Measurements from ENCODE around the gene GBGT1. TPM values are rescaled to one million over a fixed set of nuclear protein-coding genes. Genes with fewer than 3 reads are reported as not detected.

The GBGT1 gene
- total and polyA plus RNA-seq, 2 experiments from 2014 or later = 3.7 to 22.4 TPM

DNA sequence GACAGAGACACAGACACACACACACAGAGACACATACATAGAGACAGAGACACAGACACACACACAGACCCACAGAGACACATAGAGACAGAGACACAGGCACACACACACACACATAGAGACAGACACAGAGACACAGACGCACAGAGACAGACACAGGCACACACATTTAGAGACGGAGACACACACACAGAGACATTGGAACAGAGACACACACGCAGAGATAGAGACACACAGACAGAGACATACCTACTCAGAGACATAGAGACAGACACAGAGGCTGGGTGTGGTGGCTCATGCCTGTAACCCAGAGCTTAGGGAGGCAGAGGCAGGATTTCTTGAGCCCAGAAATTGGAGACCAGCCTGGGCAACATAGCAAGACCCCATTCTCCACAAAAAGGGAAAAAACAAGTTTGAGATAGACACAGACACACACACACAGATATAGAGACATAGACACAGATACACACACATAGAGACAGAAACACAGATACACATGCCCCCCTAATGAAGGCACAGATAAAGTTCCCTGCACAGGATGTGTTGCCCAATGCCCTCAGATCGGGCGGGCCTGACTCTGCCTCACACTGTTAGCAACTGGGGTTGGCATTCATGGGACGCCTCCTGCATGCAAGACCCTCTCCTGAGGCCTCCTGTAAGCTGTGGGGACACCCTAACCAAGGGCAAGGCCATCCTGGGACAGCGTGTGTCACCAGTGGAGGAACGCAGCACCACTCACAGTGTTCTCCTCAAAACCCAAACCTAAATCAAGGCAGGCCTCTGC, 39.4 kb downstream of the GBGT1 start (continued):
- TF ChIP-seq, protein P1, sequence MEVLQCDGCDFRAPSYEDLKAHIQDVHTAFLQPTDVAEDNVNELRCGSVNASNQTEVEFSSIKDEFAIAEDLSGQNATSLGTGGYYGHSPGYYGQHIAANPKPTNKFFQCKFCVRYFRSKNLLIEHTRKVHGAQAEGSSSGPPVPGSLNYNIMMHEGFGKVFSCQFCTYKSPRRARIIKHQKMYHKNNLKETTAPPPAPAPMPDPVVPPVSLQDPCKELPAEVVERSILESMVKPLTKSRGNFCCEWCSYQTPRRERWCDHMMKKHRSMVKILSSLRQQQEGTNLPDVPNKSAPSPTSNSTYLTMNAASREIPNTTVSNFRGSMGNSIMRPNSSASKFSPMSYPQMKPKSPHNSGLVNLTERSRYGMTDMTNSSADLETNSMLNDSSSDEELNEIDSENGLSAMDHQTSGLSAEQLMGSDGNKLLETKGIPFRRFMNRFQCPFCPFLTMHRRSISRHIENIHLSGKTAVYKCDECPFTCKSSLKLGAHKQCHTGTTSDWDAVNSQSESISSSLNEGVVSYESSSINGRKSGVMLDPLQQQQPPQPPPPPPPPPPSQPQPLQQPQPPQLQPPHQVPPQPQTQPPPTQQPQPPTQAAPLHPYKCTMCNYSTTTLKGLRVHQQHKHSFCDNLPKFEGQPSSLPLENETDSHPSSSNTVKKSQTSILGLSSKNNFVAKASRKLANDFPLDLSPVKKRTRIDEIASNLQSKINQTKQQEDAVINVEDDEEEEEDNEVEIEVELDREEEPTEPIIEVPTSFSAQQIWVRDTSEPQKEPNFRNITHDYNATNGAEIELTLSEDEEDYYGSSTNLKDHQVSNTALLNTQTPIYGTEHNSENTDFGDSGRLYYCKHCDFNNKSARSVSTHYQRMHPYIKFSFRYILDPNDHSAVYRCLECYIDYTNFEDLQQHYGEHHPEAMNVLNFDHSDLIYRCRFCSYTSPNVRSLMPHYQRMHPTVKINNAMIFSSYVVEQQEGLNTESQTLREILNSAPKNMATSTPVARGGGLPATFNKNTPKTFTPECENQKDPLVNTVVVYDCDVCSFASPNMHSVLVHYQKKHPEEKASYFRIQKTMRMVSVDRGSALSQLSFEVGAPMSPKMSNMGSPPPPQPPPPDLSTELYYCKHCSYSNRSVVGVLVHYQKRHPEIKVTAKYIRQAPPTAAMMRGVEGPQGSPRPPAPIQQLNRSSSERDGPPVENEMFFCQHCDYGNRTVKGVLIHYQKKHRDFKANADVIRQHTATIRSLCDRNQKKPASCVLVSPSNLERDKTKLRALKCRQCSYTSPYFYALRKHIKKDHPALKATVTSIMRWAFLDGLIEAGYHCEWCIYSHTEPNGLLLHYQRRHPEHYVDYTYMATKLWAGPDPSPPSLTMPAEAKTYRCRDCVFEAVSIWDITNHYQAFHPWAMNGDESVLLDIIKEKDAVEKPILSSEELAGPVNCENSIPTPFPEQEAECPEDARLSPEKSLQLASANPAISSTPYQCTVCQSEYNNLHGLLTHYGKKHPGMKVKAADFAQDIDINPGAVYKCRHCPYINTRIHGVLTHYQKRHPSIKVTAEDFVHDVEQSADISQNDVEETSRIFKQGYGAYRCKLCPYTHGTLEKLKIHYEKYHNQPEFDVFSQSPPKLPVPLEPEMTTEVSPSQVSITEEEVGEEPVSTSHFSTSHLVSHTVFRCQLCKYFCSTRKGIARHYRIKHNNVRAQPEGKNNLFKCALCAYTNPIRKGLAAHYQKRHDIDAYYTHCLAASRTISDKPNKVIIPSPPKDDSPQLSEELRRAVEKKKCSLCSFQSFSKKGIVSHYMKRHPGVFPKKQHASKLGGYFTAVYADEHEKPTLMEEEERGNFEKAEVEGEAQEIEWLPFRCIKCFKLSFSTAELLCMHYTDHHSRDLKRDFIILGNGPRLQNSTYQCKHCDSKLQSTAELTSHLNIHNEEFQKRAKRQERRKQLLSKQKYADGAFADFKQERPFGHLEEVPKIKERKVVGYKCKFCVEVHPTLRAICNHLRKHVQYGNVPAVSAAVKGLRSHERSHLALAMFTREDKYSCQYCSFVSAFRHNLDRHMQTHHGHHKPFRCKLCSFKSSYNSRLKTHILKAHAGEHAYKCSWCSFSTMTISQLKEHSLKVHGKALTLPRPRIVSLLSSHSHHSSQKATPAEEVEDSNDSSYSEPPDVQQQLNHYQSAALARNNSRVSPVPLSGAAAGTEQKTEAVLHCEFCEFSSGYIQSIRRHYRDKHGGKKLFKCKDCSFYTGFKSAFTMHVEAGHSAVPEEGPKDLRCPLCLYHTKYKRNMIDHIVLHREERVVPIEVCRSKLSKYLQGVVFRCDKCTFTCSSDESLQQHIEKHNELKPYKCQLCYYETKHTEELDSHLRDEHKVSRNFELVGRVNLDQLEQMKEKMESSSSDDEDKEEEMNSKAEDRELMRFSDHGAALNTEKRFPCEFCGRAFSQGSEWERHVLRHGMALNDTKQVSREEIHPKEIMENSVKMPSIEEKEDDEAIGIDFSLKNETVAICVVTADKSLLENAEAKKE (CRISPR knock-in tag; IDR thresholded peaks at IDR 0.05) = no peak

GRCh38 chr9:133122935-133123611, 40.6 kb downstream of the GBGT1 start:
- Histone ChIP-seq H3K36me3 (ENCODE audit: insufficient read depth) (no peaks in the 10 kb centered on the region), H3K79me2 (replicated peaks; ENCODE audit: insufficient read depth) (no peaks in the 10 kb centered on the region), H3K4me1 (ENCODE audit: insufficient read depth) (no peaks in the 10 kb centered on the region; the same call in 1 of the 2 replicates), H3K27ac (ENCODE audit: low read depth) (no peak overlapping the region), H3K4me3 (no peak overlapping the region), H3K27me3 (ENCODE audit: insufficient read depth) (peaks cover 34% of the 10 kb centered on the region; the same call in 1 of the 2 replicates), H3K4me2 (no peak overlapping the region), H3F3A (replicated peaks; ENCODE audit: low read depth) (0 out of 2 replicates have a peak, but pooled peaks cover 2% of the 10 kb centered on the region), H2AFZ (no peak overlapping the region), H3K9me2 (ENCODE audit: insufficient read depth) (no peaks in the 10 kb centered on the region), H4K20me1 (replicated peaks; ENCODE audit: insufficient read depth) (peaks cover 4% of the 10 kb centered on the region; the same call in 1 of the 2 replicates)
- peak; percentile 29 for DNase-seq (ENCODE audit: low spot score)
- Mint-ChIP-seq H3K27ac (no peak overlapping the region; the same call in 1 of the 2 replicates), H3K9me3 (no peaks in the 10 kb centered on the region; the same call in 2 of the 3 replicates), H3K4me3 (no peak overlapping the region), H3K36me3 (ENCODE audit: low read depth) (no peaks in the 10 kb centered on the region; the same call in 2 of the 3 replicates), H3K4me1 (peaks cover 16% of the 10 kb centered on the region), H3K27me3 (ENCODE audit: insufficient read depth, low read depth, poor library complexity) (peaks cover 41% of the 10 kb centered on the region)
- ATAC-seq = no peak
- TF ChIP-seq POLR2AphosphoS5 (IDR thresholded peaks at IDR 0.05; ENCODE audit: low read depth) (no peak), ZNF331 (CRISPR knock-in tag; IDR thresholded peaks at IDR 0.05; ENCODE audit: low read depth) (no peak), STAT1 (IDR thresholded peaks at IDR 0.05; ENCODE audit: unreplicated experiment) (no peak)
- TF ChIP-seq, protein P2, sequence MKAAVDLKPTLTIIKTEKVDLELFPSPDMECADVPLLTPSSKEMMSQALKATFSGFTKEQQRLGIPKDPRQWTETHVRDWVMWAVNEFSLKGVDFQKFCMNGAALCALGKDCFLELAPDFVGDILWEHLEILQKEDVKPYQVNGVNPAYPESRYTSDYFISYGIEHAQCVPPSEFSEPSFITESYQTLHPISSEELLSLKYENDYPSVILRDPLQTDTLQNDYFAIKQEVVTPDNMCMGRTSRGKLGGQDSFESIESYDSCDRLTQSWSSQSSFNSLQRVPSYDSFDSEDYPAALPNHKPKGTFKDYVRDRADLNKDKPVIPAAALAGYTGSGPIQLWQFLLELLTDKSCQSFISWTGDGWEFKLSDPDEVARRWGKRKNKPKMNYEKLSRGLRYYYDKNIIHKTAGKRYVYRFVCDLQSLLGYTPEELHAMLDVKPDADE (IDR thresholded peaks at IDR 0.05) = no peak
- TF ChIP-seq, protein P3, sequence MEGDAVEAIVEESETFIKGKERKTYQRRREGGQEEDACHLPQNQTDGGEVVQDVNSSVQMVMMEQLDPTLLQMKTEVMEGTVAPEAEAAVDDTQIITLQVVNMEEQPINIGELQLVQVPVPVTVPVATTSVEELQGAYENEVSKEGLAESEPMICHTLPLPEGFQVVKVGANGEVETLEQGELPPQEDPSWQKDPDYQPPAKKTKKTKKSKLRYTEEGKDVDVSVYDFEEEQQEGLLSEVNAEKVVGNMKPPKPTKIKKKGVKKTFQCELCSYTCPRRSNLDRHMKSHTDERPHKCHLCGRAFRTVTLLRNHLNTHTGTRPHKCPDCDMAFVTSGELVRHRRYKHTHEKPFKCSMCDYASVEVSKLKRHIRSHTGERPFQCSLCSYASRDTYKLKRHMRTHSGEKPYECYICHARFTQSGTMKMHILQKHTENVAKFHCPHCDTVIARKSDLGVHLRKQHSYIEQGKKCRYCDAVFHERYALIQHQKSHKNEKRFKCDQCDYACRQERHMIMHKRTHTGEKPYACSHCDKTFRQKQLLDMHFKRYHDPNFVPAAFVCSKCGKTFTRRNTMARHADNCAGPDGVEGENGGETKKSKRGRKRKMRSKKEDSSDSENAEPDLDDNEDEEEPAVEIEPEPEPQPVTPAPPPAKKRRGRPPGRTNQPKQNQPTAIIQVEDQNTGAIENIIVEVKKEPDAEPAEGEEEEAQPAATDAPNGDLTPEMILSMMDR (conservative IDR thresholded peaks at IDR 0.05; ENCODE audit: low read depth in 2 of 2) = no peak

All from GM23338 (cell line).